Upper lobe of right lung (tissue), 1 donor: ENCODE data around the gene RIOX2. TPM values are rescaled to one million over a fixed set of nuclear protein-coding genes. Genes with fewer than 3 reads are reported as not detected.

Experiments
- ATAC-seq: fragments of 200-7000 bp; cut with Tn5 transposase; one replicate; pipeline ENCODE4 v1.9.1; 2020; ENCODE audit warnings: mild to moderate bottlenecking, moderate library complexity
- DNase-seq: peaks from one replicate; pipeline ENCODE4 v3.0.0-alpha.2; 2020
- H3K27ac ChIP-seq: fragments of 200-600 bp; one replicate; pipeline ENCODE4 v1.8.0; 2022
- H3K27me3 ChIP-seq: fragments of 200-600 bp; one replicate; pipeline ENCODE4 v1.8.0; 2022; ENCODE audit warnings: mild to moderate bottlenecking
- H3K36me3 ChIP-seq: fragments of 200-600 bp; one replicate; pipeline ENCODE4 v1.8.0; 2022
- H3K4me1 ChIP-seq: fragments of 200-600 bp; one replicate; pipeline ENCODE4 v1.8.0; 2022
- H3K4me3 ChIP-seq: fragments of 200-600 bp; one replicate; pipeline ENCODE4 v1.8.0; 2022; ENCODE audit warnings: mild to moderate bottlenecking
- H3K9me3 ChIP-seq: fragments of 200-600 bp; one replicate; pipeline ENCODE4 v1.8.0; 2022
- intact Hi-C: fragments of 100-400 bp; cut with DNase I; formaldehyde crosslinking; loops from one replicate; pipeline ENCODE4 v1.11.0; 2022
- total RNA-seq: library from RNA; stranded (reverse); fragmentation: NEBNext Ultra II Directional; extraction: Animal tissue kit (Norgen Biotek cat#: 25700); gene quantifications from one replicate; pipeline ENCODE4 v1.2.1, GENCODE V29; 2021
- TF ChIP-seq, protein P1 (sequence below): fragments of 200-600 bp; IDR thresholded peaks from one replicate; pipeline ENCODE4 v1.8.0; 2022; ENCODE audit warnings: antibody characterized with exemption
- donor health status: DM: no; HTN: yes; CAD: no; lungs with severe emphysema.

The RIOX2 gene
- total RNA-seq, 1 donor from 2014 or later = 20.5 TPM

DNA sequence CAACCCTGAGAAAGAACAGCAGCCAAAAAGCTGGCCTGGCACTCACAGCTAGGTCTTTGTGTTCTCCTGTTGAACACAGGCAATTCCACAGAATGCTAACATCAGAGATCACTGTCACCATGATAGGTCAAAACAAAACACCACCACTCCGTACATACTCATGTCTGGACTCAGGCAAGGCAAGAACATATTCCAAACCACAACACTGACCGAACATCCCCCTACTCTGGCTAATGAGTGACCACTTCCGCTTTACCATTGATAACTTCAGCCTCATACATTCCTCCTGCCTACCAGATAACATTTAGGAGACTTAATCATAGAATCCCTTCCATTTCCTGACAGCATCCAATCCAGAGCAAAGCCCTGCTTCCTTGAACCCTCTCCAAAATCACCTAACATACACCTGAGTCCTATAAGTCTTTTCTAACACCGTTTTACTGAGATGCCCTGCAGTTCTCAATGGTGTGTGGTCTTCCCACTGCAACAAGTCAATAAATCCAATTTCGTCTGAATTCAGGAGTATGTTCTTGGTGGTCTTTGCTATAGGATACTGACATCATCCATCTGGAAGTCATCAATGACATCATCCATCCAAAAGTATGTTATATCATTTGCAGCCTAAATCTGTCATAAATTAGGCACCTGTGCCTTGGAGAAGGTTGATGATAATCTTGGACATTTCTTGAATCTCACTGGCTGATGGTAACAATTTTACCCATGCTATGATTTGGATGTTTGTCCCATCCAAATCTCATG lies 23.7 kb downstream of the RIOX2 start:
- TF ChIP-seq, protein P1, sequence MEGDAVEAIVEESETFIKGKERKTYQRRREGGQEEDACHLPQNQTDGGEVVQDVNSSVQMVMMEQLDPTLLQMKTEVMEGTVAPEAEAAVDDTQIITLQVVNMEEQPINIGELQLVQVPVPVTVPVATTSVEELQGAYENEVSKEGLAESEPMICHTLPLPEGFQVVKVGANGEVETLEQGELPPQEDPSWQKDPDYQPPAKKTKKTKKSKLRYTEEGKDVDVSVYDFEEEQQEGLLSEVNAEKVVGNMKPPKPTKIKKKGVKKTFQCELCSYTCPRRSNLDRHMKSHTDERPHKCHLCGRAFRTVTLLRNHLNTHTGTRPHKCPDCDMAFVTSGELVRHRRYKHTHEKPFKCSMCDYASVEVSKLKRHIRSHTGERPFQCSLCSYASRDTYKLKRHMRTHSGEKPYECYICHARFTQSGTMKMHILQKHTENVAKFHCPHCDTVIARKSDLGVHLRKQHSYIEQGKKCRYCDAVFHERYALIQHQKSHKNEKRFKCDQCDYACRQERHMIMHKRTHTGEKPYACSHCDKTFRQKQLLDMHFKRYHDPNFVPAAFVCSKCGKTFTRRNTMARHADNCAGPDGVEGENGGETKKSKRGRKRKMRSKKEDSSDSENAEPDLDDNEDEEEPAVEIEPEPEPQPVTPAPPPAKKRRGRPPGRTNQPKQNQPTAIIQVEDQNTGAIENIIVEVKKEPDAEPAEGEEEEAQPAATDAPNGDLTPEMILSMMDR = no peak
- DNase-seq (no peak), ATAC-seq (no peak)
- no peaks in the 10 kb centered on the region for H3K27me3 ChIP-seq
- no peaks in the 10 kb centered on the region for H3K9me3 ChIP-seq
- intact Hi-C loops = no loop called here
- no peak overlapping the region for H3K27ac ChIP-seq
- peaks cover 79% of the 10 kb centered on the region for H3K36me3 ChIP-seq
- no peaks in the 10 kb centered on the region for H3K4me1 ChIP-seq
- H3K4me3 ChIP-seq = no peak overlapping the region

DNA sequence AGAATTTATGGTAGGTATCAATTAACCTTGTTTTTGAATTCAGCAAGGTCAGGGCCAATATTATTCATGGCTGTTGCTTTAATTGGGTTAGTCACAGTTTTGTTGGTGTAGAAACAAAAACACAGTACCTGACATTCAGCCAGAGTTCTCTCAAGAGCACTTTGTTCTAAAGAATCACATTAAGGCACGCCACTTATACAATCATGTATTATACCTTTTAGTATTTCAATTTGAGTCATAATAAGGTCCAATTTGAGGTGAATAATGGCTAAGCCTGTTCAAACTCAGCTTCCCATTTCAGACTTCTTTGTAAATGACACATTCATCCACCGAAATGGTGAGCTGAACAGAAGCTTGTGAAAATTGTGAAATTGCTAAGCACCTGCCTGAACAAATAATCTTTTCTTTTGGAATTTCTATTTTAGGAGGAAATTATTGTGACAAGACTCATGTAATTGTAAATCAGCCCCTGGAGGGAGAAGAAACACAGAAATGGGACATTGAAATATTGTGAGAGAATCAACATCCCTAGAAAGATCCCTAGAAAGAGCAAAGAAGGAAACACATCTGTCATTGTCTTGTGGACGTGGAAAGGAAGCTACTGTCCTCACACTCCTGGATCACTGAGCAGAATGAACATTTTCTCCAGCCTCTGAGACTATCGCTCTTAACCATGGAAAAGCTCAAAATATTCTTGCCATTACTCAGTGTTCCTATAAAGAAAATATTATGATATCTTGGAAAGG lies 29.3 kb downstream of the RIOX2 start:
- no peaks in the 10 kb centered on the region for H3K9me3 ChIP-seq
- no peak overlapping the region for H3K27ac ChIP-seq
- H3K4me1 ChIP-seq = no peaks in the 10 kb centered on the region
- DNase-seq = no peak
- no peak for ATAC-seq
- H3K36me3 ChIP-seq = peaks cover 85% of the 10 kb centered on the region
- H3K27me3 ChIP-seq = no peaks in the 10 kb centered on the region
- no peak overlapping the region for H3K4me3 ChIP-seq
- TF ChIP-seq, protein P1 = no peak
- intact Hi-C loops = no loop called here

DNA sequence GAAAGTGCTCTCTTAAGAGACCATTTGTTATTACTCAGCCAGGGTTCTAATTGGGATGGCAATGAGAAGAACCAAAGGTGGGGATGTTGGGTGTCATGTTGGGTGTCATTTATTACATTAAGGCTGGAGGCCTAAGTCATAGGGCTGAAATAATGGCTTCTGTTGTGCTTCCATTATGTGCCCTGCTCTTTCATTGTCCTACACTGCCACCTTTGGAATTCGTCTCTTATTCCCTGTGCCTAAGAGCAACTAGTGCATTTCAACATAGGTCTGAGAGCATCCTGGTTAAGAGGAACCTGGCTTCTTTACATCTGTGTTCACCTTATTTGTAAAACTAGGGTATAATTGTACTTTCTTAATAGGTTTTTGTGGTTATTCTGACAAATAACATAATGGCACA lies 32.2 kb downstream of the RIOX2 start:
- intact Hi-C loops = no loop called here
- no peaks in the 10 kb centered on the region for H3K4me1 ChIP-seq
- no peak overlapping the region for H3K4me3 ChIP-seq
- TF ChIP-seq, protein P1 = peak; percentile 24
- peak; percentile 54 for ATAC-seq
- DNase-seq = no peak
- peaks cover 74% of the 10 kb centered on the region for H3K36me3 ChIP-seq
- H3K27ac ChIP-seq = no peak overlapping the region
- no peaks in the 10 kb centered on the region for H3K27me3 ChIP-seq
- no peaks in the 10 kb centered on the region for H3K9me3 ChIP-seq

DNA sequence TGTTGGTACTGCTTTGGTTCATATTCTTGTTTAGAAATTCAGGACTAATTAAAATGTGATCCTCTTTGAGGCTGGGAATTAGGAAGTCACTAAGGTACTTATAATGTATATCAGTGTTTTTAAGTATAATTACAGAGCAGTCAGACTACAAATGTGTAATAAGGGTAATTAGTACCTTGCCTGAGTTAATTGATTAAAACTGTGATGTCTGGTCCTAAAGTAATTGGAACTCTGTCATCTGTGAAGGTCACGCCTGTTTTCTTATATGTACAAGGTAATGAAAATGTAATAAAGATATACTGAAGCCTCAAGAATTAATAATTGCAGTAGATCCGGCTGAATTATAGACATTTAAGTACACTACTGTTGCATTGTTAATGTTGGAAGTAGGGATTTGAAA lies 32.8 kb downstream of the RIOX2 start:
- DNase-seq (no peak), ATAC-seq (no peak)
- Histone ChIP-seq H3K27ac (no peak overlapping the region), H3K27me3 (no peaks in the 10 kb centered on the region), H3K4me1 (no peaks in the 10 kb centered on the region), H3K9me3 (no peaks in the 10 kb centered on the region), H3K4me3 (no peak overlapping the region), H3K36me3 (peaks cover 69% of the 10 kb centered on the region)
- TF ChIP-seq, protein P1 = no peak
- intact Hi-C loops = no loop called here

DNA sequence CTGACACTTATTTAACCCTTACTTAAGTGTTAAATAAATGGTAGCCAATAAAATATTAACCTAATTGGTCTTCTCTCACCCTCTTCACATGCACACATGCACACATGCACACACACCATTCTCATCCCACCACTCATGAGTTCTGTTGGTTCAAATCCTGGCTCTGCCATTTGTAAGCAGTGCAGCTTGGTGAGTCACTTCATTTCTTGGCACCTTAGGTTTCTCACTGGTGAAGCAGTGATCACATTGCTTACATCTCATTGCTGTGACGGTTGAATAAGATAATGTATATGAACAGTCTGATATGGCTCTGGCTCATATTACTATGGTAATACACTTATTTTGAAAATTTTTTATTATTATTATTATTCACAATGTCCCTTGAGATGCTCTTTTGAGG lies 33.8 kb downstream of the RIOX2 start:
- peaks cover 69% of the 10 kb centered on the region for H3K36me3 ChIP-seq
- H3K9me3 ChIP-seq = no peaks in the 10 kb centered on the region
- intact Hi-C loops = no loop called here
- H3K27ac ChIP-seq = no peak overlapping the region
- DNase-seq (no peak), ATAC-seq (no peak)
- no peaks in the 10 kb centered on the region for H3K27me3 ChIP-seq
- TF ChIP-seq, protein P1 = no peak
- no peaks in the 10 kb centered on the region for H3K4me1 ChIP-seq
- no peak overlapping the region for H3K4me3 ChIP-seq
